ENCODE data around the gene B4GALT5. TPM values are rescaled to one million over a fixed set of nuclear protein-coding genes. Genes with fewer than 3 reads are reported as not detected.

The B4GALT5 gene
- total RNA-seq, 1 donor from 2014 or later: 46.1 TPM

DNA sequence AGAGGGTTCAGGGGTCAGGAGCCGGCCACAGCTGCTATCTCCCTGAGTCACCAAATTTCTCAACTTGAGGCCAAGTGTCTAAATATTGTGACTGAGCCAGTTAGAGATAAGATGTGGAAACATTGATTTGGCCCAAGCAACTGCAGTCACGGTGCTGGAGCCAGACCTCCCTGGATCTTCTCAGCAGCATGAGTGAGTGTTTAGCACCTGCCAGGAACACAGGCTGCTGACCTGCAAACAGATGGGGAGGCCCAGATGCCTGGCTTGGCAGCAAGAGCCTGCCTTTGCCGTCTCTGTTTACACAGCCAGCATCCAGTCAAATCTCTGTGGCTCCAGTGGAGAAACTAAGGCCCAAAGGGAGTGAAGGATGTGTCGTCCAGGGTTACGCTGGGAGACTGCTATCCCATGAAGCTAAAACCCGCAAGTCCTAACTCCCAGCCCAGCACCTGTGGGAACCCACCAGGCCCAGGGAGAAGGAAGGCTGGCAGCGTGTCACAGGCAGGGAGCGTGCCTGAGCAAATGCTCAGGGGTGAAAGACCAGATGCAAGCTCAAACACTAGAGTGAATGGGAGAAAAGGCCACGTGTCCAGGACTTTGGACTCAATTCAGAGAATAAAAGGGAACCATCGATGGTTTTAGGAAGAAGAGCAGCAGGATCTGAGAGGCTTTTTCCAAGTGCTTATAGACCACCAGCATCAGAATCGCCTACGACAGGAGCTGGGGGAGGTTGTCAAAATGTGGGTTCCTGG is 129.8 kb downstream of the B4GALT5 start:
- Histone ChIP-seq H3K36me3 (no peaks in the 10 kb centered on the region), H3K4me3 (no peak overlapping the region), H3K9me3 (no peaks in the 10 kb centered on the region), H3K4me1 (peaks cover 37% of the 10 kb centered on the region), H3K27ac (peak overlapping the region; percentile 55), H3K27me3 (no peaks in the 10 kb centered on the region)
- ATAC-seq: peak; percentile 83
- intact Hi-C loops (cut with DNase I): no loop called here
- no peak for DNase-seq
- TF ChIP-seq, protein P1, sequence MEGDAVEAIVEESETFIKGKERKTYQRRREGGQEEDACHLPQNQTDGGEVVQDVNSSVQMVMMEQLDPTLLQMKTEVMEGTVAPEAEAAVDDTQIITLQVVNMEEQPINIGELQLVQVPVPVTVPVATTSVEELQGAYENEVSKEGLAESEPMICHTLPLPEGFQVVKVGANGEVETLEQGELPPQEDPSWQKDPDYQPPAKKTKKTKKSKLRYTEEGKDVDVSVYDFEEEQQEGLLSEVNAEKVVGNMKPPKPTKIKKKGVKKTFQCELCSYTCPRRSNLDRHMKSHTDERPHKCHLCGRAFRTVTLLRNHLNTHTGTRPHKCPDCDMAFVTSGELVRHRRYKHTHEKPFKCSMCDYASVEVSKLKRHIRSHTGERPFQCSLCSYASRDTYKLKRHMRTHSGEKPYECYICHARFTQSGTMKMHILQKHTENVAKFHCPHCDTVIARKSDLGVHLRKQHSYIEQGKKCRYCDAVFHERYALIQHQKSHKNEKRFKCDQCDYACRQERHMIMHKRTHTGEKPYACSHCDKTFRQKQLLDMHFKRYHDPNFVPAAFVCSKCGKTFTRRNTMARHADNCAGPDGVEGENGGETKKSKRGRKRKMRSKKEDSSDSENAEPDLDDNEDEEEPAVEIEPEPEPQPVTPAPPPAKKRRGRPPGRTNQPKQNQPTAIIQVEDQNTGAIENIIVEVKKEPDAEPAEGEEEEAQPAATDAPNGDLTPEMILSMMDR (IDR thresholded peaks at IDR 0.05): no peak

DNA sequence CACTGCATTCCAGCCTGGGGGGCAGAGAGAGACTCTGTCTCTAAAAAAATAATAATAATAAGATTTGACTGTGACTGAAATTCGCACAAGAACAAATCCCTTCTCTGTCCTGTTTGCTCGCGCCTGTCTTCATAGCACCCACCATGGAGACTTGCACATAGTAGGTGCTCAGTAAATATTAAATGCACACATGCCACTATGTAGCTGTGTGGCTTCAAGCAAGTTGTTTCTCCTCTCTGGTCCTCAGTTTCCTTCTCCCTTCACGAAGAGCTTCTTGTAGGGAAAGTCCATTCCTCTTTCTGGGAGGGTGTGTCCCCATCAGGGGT is 130.4 kb downstream of the B4GALT5 start:
- Histone ChIP-seq H3K27ac (no peak overlapping the region), H3K9me3 (no peaks in the 10 kb centered on the region), H3K4me3 (no peak overlapping the region), H3K27me3 (no peaks in the 10 kb centered on the region), H3K4me1 (peaks cover 37% of the 10 kb centered on the region), H3K36me3 (no peaks in the 10 kb centered on the region)
- TF ChIP-seq, protein P1 (IDR thresholded peaks at IDR 0.05): no peak
- DNase-seq: no peak
- no peak for ATAC-seq
- intact Hi-C loops (cut with DNase I): no loop called here

Other genes with a start within 250 kb of the B4GALT5 start
- 0.41 TPM for gene KCNB1, start 231.2 kb downstream of the B4GALT5 start, total RNA-seq
- 42.1 TPM for gene PTGIS, start 145.7 kb downstream of the B4GALT5 start, total RNA-seq
- 15.0 TPM for gene SLC9A8, start 99.0 kb upstream of the B4GALT5 start, total RNA-seq
- 8.7 TPM for gene SPATA2, start 201.7 kb upstream of the B4GALT5 start, total RNA-seq
- 74.7 TPM for gene RNF114, start 222.5 kb upstream of the B4GALT5 start, total RNA-seq